Osteocyte (in vitro differentiated cells): ENCODE data around the gene CYP19A1. TPM values are rescaled to one million over a fixed set of nuclear protein-coding genes. Genes with fewer than 3 reads are reported as not detected.
"Not testable (repeated sequence)": the region's sequence is repeated elsewhere in the genome, so short reads cannot be mapped to it uniquely, and the experiment has no call there.

Experiments
- DNase-seq: peaks from one replicate; pipeline ENCODE4 v3.0.0; 2021; ENCODE audit warnings: mixed read lengths; ENCODE audit not compliant: unreplicated experiment; ENCODE audit errors: extremely low spot score
- H3K27ac Mint-ChIP-seq: one replicate; pipeline ENCODE4 v1.8.0; 2021; ENCODE audit warnings: mild to moderate bottlenecking, mixed read lengths; ENCODE audit not compliant: unreplicated experiment
- H3K27me3 Mint-ChIP-seq: one replicate; pipeline ENCODE4 v1.8.0; 2021; ENCODE audit warnings: mixed read lengths; ENCODE audit not compliant: unreplicated experiment
- H3K36me3 Mint-ChIP-seq: one replicate; pipeline ENCODE4 v1.8.0; 2021; ENCODE audit warnings: mixed read lengths; ENCODE audit not compliant: unreplicated experiment
- H3K4me1 Mint-ChIP-seq: one replicate; pipeline ENCODE4 v1.8.0; 2021; ENCODE audit warnings: mixed read lengths; ENCODE audit not compliant: unreplicated experiment
- H3K4me3 Mint-ChIP-seq: one replicate; pipeline ENCODE4 v1.8.0; 2021; ENCODE audit warnings: mild to moderate bottlenecking, moderate library complexity, mixed read lengths; ENCODE audit not compliant: unreplicated experiment
- H3K9me3 Mint-ChIP-seq: one replicate; pipeline ENCODE4 v1.8.0; 2021; ENCODE audit warnings: mixed read lengths; ENCODE audit not compliant: unreplicated experiment
- total RNA-seq: library from RNA; stranded (reverse); gene quantifications from 2 replicates; pipeline ENCODE4 v1.2.1, GENCODE V29; 2021
- TF ChIP-seq, protein P1 (sequence below): fragments of 200-600 bp; sonication (generic); IDR thresholded peaks from 2 replicates; pipeline ENCODE4 v1.5.0; 2021; ENCODE audit warnings: antibody characterized with exemption, mild to moderate bottlenecking, moderate library complexity

The CYP19A1 gene
- total RNA-seq, 1 donor from 2014 or later, result not detected

DNA sequence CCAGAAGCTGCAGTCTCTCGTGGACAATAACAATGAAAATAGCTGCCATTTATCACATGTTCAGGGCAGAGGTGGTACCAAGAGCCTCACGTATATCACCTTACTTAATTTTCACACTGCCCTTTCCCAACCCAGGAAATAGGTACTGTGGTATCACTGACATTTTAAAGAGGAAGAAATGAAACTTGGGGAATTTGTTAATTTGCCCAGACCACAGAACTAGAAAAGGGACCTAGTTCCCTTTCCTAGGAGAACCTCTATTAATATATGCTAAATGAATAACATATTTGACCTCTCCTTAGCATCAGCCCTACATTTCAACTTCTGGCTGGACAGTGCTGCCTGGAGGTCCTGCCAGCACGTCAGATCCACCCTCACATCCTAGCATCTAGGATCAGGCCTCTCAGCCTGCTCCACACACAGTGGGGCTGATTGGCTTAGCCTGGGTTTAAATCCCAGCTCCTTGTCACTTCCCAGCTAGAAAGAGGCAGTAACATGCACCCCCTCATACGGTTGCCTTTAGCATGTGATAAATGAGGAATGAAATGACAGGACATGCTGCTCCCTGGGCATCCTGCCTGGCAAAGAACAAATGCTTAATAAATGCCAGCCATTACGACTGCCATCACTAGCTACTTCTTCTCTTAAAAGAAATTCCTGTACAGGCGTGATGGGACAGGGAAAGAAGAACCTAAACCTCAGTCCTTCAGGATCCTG lies 148.6 kb downstream of the CYP19A1 start:
- TF ChIP-seq, protein P1, sequence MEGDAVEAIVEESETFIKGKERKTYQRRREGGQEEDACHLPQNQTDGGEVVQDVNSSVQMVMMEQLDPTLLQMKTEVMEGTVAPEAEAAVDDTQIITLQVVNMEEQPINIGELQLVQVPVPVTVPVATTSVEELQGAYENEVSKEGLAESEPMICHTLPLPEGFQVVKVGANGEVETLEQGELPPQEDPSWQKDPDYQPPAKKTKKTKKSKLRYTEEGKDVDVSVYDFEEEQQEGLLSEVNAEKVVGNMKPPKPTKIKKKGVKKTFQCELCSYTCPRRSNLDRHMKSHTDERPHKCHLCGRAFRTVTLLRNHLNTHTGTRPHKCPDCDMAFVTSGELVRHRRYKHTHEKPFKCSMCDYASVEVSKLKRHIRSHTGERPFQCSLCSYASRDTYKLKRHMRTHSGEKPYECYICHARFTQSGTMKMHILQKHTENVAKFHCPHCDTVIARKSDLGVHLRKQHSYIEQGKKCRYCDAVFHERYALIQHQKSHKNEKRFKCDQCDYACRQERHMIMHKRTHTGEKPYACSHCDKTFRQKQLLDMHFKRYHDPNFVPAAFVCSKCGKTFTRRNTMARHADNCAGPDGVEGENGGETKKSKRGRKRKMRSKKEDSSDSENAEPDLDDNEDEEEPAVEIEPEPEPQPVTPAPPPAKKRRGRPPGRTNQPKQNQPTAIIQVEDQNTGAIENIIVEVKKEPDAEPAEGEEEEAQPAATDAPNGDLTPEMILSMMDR, result no peak
- H3K27me3 Mint-ChIP-seq, result peaks cover 21% of the 10 kb centered on the region
- no peaks in the 10 kb centered on the region for H3K9me3 Mint-ChIP-seq
- H3K36me3 Mint-ChIP-seq, result no peaks in the 10 kb centered on the region
- no peak overlapping the region for H3K4me3 Mint-ChIP-seq
- DNase-seq, result no peak
- H3K27ac Mint-ChIP-seq, result no peak overlapping the region
- H3K4me1 Mint-ChIP-seq, result peaks cover 26% of the 10 kb centered on the region

DNA sequence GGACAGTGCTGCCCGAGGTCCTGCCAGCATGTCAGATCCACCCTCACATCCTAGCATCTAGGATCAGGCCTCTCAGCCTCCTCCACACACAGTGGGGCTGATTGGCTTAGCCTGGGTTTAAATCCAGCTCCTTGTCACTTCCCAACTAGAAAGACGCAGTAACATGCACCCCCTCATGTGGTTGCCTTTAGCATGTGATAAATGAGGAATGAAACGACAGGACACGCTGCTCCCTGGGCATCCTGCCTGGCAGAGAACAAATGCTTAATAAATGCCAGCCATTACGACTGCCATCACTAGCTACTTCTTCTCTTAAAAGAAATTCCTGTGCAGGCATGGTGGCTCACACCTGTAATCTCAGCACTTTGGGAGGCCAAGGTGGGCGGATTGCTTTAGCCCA lies 149.6 kb downstream of the CYP19A1 start:
- H3K27ac Mint-ChIP-seq, H3K4me3 Mint-ChIP-seq: not testable (repeated sequence)

DNA sequence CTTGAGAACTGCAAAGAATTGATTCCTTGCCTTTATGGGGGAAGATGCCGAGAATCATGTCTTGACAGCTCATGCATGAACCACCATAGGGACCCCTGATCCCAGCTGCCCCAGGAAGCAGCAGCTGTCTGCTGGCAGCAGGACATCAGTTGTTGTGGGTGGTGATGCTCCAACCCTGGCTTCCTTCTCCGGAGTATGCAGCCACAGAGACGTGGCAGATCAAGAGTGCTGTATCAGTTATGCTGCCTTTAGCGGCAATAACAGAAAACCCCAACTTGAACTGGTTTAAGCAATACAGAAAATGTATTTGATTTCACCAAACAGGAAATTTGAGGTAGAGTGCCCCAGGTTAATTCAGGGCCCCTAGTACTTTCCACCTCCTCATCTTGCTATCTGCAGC lies 151.5 kb downstream of the CYP19A1 start:
- DNase-seq, result no peak
- Mint-ChIP-seq H3K9me3 (no peaks in the 10 kb centered on the region), H3K27ac (no peak overlapping the region), H3K27me3 (peaks cover 37% of the 10 kb centered on the region), H3K36me3 (no peaks in the 10 kb centered on the region), H3K4me1 (peaks cover 3% of the 10 kb centered on the region), H3K4me3 (no peak overlapping the region)
- TF ChIP-seq, protein P1, result no peak

More for the DNA sequence above, 149.6 kb downstream of the CYP19A1 start:
- Mint-ChIP-seq H3K27me3 (peaks cover 28% of the 10 kb centered on the region), H3K4me1 (peaks cover 18% of the 10 kb centered on the region)
- not testable (repeated sequence) for H3K9me3 Mint-ChIP-seq, DNase-seq, H3K36me3 Mint-ChIP-seq

DNA sequence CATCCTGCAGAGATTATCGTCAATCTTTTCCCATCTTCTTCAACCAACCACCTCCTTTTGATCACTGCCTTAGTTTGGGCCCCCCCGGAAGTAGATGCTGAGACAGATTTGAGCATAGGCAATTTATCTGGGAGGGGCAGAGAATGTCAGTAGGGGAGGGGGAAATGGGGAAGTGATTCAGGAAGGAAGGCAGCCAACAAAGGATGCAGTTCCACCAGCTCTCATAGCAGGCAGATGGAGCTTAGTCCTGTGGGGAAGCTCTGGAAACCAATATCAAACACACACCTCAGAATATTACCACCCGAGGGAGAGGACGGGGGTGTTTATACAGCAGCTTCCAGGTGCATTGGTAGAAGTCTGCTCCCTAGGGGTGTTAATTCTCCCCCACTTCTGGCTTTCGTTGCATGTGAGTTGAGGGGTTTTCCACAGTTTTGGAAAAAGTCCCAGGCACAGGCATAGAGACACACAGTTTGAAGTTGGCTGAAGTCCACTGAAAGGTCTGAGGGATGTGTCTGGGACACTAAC lies 152.2 kb downstream of the CYP19A1 start:
- H3K27me3 Mint-ChIP-seq, result peaks cover 41% of the 10 kb centered on the region
- H3K9me3 Mint-ChIP-seq, result no peaks in the 10 kb centered on the region
- DNase-seq, result no peak
- no peaks in the 10 kb centered on the region for H3K4me1 Mint-ChIP-seq
- TF ChIP-seq, protein P1, result no peak
- no peak overlapping the region for H3K27ac Mint-ChIP-seq
- no peaks in the 10 kb centered on the region for H3K36me3 Mint-ChIP-seq
- no peak overlapping the region for H3K4me3 Mint-ChIP-seq

DNA sequence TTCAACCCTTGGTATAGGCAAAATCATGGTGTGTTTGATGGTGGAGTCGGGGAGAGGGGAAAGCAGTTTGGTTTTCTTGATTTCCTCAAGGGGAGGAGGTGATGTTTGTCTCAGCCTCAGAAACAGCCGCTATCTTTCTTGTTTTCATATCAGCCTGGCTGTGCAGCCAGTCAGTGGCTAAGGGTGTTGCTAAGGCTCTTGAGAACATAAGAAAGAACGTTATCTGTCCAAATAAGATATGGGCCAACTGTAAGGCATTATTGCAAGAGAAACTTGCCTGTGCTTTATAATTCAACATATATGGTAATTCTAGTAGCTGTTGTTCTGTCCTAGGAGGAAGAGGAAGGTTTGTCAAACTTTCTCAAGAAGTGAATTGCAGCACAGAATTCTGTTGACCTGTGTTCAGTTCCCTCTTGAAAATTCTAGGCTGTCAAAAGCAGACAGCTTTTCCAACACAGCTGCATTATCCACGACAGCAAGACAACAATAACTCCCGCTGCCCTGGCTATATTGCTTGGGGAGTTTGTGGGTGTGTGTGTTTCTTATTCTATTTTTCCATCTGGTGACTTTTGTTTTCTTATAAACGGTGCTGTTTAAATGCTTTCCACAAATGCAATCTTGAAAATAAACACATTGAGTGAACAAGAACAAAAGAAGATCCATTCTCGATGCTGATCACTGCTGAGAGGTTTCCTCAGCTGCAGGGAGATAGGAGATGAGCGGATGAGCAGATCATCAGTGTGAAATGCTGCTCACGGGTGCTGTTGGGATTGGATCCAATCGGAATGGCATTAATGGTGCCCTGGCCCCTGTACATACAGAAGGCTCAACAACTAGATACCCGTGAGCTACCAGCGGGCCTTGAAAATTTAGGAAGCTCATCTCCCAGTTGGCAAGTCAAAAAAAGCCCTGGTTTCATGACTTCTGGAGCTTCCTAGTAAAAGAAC lies 152.9 kb downstream of the CYP19A1 start:
- TF ChIP-seq, protein P1, result no peak
- no peak overlapping the region for H3K27ac Mint-ChIP-seq
- no peaks in the 10 kb centered on the region for H3K9me3 Mint-ChIP-seq
- H3K36me3 Mint-ChIP-seq, result no peaks in the 10 kb centered on the region
- peaks cover 48% of the 10 kb centered on the region for H3K27me3 Mint-ChIP-seq
- H3K4me3 Mint-ChIP-seq, result no peak overlapping the region
- H3K4me1 Mint-ChIP-seq, result no peaks in the 10 kb centered on the region
- DNase-seq, result no peak
